ACHN (cell line): Measurements from ENCODE around the gene AP2A2.

Experiments
- DNase-seq: peaks from one replicate; pipeline ENCODE4 v3.0.0-alpha.2; 2015
- in situ Hi-C: cut with HindIII; loops from 2 replicates; pipeline ENCODE4 v1.10.0; 2017; ENCODE audit warnings: low sequenced_read_pairs, low pct_ligation_motif_present, low pct_unique_long_range_greater_than_20kb

The AP2A2 gene

DNA sequence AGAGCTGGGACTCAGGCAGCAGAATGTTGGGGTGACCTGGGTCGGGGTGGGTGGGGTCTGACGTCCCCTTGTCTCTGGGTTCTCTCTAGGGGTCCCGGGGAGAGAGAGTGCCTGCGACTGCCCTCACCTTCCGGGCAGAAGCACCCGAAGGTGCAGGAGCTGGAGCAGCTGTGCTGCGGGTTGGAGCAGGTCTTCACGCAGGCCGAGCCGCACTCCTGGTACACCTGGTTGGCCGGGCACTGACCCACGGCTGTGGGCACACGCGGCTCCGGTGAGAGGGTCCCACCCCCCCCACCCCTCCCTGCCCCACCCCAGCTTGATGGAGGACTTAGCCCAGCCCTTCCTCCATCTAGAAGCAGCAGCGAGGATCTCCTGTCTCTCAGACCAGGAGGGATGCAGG is 104.4 kb downstream of the AP2A2 start:
- DNase-seq, result no peak
- in situ Hi-C loops, result no loop called here

DNA sequence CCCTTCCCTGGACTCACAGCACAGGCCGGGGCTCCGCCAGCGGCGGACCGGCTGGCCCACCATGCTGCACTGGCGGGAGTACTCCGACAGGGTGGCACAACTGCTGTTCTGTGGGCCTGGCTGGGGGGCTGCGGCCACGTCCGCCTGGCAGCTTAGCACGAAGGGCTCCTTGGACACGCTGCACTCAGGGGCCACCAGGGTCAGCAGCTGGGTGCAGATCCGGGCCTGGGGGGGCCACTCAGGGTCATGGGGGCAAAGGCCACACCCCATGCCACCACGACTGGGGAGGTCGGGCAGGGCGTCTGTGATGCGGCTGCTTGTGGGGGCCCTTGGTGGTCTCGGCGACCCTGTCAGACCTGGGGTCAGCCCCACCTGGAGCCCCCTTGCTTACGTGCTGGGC is 104.9 kb downstream of the AP2A2 start:
- no peak for DNase-seq
- in situ Hi-C loops, result no loop called here

DNA sequence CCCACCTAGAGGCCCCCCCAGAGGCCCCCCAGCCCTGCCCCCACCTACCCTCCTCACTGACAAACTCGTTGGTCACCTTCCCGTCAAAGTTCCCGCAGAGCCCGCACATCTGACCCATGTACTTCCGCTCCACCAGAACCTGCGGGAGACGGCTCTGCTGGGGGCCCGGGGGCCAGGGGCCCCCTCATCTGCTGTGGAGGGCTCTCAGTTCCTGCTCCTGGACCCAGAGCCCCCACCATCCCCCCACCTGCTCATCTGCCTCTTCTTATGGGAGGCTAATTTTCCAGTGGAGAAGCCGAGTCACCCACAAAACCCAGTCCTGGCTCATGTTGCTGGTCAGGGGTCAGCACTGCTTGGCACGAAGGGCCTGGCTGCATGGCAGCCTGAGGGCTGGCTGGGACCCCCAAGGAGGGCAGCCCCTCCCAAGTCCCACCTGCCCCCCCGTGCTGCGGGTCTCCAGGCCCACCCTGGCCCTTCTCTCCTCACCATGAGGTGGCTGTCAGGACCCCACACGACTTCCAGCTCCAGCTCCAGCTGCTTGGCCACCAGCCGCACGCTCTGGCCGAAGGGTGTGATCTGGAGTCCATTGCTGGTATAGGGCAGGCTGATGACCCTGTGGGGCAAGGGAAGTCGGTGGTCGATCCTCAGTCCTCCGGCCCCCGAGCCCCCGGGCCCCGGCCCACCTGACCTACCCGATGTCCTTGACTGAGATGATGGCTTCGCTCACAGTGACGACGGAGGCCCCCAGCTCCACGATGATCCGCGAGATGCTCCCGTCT is 105.6 kb downstream of the AP2A2 start:
- DNase-seq, result no peak
- in situ Hi-C loops, result no loop called here

DNA sequence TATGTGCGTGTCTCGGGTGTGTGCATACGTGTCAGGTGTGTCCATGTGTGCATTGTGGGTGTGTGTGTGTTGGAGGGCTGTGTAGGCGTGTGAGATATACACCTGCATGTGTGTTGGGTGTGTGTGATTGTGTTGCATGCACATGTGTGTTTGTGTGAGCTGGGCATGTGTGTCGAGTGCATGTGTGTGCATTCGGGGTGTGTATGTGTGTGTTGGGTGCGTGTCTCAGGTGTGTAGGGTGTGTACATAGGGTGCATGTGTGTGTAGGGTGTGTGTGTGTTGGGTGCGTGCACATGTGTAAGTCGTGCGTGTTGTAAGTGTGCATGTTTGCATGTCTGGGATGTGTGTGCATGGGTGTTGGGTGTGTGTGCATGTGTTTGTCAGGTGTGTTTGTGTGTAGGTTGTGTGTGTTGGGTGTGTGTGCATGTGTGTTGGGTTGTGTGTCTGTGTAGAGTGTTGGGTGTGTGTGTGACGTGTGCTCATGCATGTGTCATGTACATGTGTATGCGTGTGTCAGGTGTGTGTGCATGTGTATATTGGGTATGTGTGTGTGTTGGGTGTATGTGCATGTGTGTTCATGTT is 106.7 kb downstream of the AP2A2 start:
- in situ Hi-C loops, result no loop called here
- no peak for DNase-seq

DNA sequence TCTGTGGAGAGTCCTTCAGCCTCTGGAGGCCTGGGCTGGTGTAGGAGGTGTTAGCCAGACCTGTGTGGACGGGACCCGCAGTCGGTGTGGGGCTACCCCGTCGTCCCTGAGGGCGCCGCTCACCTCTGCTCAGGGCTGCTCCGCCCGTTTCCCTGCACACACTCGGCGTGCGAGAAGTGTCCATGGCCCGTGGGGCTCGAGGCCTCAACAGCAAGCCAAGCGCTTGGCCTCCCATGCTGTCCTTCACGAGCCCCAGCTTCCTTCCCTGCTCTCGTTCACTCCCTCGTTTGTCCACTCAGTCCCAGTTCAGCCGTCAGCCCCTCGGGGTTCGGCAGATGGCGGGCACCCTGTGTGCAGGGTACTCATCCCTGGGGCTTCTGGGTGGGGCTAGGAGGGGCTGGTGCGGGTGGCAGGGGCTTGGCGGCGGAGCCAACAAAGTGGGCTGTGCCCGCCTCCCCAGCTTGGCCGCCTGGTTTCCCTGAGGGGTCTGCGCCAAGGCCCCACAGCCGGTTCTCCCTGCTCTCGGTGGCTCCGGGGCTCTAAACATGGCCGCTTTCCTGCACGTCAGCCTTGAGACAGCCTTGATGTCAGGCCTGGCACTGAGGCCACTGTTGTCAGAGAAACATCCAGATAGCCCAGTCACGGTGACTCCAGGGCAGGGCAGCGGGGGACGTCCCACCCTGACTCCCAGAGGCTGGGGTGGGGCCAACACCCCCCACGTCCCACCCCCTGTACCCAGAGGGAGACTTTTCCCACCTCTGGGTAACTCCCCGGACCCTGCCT is 107.5 kb downstream of the AP2A2 start:
- in situ Hi-C loops, result no loop called here

DNA sequence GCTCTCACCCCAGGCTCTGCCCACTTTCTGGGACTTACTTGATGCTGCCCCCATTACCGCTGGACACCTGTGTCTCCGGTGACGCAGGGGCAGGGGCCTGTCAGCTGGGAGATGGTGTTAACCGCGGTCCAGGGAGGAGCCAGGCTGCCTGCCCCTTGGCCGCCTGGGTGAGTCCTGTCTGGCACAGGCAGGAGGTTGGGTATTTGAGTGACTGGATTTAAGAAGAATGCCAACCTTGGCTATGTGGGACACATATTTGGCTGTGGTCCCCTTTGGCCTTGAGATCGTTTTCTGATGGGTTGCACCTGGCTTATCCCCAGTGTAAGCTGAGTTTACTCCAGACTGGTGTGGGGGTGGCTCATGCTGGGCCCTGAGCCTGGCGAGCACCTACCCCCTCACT is 108.3 kb downstream of the AP2A2 start:
- in situ Hi-C loops, result no loop called here
- no peak for DNase-seq

More for the DNA sequence above, 107.5 kb downstream of the AP2A2 start:
- DNase-seq, result no peak

DNA sequence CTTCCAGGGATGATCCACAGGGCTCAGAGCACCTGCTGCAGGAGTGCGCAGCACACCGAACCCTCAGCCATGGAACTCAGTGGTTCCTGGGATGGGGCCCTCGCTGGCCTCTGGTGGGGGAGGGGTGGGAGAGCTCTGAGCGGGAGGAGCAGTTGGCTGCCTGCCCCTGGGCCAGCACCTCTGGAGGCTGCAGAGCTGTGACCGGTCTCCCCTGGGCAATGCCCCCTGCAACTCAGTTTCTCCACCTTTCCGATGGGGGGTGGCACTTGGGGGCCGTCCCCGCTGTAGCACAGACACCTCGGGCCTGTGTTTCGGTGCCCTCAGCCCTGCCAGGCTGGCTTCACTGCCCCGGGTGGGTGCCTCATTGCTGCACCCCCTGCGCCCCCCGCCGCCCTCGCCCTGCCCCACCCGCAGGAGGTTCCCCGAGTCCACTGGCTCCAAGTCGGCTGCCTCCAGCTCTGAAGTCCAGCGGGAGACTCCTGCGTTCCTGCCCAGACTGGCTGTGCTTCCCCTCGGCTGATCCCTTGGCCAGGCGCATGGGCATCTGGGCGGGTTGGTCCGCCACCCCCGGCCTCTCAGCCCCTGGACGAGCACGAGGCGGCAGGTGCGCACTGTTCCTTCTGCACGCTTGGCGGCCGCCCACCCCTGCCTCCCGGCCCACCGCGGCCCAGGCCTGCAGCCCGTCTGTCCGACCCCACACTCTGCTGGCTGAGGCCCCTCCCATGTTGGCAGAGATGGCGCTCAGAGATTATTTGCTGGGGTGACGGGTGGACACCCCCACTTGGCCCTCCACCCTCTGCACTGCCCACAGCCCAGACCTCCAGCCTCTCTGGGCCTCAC is 109.0 kb downstream of the AP2A2 start:
- no peak for DNase-seq
- in situ Hi-C loops, result no loop called here

DNA sequence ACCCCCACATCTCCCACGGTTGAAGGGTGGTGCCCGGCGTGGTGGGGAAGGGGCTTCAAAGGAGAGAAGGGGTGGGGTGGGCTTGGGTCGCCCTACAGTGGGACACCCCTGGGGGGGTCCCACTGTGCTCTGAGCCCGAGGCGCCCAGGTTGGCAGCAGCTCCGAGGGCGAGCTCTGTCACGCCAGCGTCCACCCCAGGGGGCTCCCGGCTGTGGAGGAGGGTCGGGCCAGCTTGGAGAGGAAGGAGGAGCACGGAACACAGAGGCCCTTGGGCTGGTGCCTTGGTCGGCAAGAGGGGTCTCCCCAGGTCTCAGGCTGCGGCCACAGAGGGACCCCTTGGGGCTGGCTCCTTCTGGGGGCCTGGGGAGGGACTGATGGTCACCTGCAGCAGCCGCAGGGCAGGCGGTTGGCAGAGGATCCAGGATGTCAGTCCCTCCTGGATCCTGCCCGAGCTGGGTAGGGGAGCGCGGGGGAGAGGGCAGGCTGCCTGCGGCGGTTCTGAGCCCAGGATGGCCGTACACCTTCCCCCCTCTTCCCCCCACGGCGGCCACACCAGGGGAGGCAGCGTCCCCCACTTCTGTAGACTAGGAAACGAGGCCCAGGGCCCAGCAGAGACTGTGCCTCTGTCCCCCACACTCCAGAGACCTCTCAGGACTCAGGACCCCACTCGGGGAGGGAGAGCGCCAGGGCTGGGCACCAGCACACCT is 110.1 kb downstream of the AP2A2 start:
- in situ Hi-C loops, result no loop called here
- no peak for DNase-seq

DNA sequence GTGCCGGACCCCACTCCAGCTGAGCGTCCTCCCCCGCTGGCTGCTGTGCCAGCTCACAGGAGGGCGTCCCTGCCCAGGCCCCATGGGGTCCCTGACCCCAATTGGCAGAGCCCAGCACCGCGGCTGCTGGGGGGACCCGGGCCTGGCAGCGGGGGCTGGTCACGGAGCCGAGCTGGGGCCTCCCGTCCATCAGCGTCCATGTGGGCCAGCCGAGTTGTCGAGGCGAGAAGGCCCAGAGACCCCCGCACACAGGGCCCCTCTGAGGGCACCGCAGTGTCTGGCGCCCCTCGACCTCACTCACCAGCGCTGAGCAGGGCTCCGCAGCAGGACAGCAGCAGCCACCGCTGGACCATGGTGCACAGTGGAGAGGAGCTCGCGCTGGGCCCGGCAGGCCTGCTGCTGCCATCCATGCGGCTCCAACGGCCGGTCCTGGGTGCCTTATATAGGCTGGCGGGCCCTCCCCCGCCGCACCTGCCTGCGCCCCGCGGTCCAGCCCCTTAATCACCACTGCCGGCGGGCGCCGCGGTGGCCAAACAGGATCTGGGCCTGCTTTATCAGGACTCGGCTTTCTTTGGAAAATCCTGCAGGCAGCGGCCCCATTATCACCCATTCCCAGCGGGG is 110.7 kb downstream of the AP2A2 start, which contains the start of gene MUC6:
MUC6 (minus strand) TSS at position 416 of the 621 bp plus-strand sequence; CDS start at position 353, 63 bp downstream.
- in situ Hi-C loops, result no loop called here
- no peak for DNase-seq

DNA sequence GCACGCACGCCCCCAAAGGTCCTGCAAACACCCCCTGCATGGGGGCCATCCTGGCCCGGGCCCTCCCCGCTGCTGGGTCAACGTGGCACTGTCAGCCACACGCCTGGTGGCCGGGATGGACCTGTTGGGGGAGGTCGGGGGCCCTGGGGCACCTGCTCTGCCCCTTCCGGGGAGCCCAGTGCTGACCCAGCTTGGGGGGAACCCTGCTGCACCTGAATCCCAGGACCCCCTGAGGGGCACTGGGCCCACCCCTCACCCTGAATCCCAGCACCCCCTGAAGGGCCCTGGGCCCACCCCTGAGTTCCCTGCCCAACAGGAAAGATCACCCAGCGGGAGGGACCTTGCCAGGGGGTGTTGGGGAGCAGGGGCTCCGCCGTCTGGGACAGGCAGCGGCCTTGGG is 111.3 kb downstream of the AP2A2 start:
- in situ Hi-C loops, result no loop called here

DNA sequence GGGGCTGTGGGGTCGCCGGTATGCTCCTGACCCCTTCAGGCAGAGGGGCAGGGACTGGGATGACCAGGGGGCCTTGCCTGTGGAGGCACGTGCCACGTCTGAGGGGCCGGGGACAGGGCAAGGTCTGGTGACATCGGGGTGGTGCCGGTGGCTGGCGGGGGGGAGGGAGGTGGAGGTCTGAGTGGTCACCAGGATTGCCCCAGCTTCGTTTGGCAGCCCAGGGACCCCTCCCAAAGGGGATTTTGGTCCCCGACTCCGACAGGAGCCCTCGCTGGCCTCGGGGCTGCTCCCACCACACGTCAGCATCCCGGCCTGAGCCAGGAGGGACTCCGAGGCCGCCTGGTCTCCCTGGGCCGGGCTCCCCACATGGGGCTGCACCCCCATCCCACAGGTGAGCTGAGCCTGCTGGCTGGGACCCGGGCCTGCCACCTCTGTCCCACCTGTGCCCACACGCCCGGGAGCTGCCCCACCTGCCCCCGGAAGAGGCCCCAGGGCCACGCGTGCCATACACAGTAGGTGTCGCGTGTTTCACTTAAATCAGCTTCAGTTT is 111.9 kb downstream of the AP2A2 start:
- in situ Hi-C loops, result no loop called here

More for the DNA sequence above, 111.3 kb downstream of the AP2A2 start:
- DNase-seq, result no peak

DNA sequence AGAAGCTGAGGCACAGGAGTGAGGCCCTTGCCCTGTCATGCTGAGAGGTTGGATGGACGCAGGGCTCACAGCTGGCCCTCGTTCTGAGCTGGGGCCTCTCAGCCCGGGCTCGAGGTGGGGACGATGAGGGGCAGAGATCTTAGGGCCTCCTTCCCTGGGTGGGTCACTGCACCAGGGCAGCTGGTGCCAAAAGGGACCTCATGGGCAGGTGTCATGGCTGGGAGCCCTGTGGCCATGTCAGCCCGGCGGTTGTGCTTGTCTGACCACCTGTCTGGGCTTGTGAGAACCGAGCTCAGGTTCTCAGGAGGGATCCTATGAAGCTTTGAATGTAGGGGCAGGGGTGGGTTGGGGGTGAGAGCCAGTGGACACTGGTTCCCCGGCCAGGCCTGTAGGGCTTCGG is 112.7 kb downstream of the AP2A2 start:
- in situ Hi-C loops, result no loop called here

More for the DNA sequence above, 111.9 kb downstream of the AP2A2 start:
- DNase-seq, result no peak

DNA sequence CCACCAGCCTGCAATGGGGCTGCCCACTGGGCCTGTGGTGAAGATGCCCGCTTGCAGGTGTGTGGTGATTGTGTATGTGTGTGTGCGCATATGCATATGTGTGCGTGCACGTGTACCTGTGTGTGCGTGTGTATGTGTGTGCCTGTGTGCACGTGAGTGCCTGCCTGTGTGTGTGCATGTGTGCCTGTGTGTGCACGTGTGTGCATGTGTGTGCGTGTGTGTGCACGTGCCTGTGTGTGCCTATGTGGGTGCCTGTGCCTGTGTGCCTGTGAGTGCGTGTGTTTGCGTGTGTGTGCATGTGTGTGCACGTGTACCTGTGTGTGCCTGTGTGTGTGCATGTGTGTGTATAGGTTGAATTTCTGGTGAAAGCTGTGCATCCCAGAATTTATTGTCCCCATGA is 113.3 kb downstream of the AP2A2 start:
- no peak for DNase-seq
- in situ Hi-C loops, result no loop called here

More for the DNA sequence above, 112.7 kb downstream of the AP2A2 start:
- DNase-seq, result no peak

DNA sequence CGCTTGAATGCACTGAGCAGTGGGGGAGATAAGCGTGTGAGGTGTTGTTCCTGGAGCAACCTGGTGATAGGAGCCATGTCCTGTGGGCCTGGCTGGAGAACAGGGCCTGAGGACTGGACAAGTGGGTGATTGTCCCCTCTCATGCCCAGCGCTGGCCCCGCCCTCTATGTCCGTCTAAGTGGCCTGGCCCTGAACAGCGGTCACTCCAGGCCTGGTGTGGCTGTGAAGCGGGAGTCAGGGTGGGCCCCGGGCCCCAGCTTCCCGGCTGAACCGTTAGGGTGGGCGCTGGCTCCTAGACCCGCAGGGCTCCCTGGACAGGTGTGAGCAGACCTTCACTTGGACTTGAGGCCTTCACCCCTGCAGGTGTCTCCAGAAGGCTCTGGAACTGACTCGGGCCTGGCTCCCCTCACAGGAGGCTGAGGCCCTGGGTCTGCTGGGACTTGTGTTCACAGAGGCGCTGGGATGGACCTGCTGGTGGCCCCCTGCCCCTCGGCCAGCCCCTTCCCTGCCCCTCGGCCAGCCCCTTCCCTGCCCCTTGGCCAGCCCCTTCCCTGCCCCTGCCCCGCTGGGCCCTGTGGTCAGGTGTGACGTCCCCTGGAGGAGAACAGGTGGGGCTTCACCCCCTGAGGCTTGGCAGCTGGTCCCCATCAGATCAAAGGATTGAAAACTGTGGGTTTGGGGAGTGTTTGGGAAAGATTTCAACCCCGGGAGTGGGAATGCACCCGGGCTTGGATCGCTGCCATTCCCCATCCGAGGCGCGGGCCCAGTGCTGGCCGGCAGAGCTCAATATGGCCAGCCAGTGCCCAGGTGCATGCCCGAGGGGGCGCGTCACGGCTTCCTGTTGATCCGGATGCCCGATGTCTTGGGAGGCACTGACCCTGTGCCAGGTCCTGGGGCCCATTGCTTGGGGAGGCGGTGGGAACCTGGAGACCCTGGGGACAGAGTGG is 114.1 kb downstream of the AP2A2 start:
- DNase-seq, result no peak
- in situ Hi-C loops, result no loop called here

DNA sequence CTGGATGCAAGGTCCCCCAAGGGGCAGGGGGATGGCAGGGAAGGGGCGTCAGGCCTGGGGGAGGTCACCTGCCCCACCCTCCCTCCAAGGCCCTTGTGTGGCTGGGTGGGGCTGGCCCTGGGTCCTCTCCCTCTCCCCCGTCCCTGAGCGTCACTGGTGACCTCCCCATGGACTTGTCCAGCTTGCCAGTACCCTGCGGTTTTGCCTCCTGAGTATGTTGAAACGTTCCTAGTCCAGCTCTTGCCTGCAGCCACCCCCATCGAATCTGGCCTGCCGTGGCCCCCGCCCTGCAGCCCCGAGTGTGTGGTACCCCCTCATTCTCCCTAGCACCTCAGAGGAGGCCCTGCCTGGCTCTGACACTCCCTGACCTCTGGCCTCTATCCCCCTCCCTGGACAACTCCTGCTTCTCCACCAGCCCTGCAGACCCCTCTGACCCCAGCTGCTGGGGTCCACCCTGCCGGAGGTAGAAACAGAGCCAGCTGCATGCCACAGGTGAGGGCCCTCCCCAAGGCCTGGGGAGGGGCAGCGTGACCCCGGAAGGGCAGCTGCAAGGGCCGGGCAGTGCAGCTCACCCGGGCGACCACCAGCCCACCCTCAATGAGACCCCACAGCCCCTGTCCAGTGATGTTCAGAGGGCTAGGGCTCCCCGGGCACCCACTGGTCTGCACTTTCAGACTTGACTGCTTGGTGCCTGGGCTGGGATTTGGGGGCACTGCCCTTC is 114.9 kb downstream of the AP2A2 start:
- no peak for DNase-seq
- in situ Hi-C loops, result no loop called here

DNA sequence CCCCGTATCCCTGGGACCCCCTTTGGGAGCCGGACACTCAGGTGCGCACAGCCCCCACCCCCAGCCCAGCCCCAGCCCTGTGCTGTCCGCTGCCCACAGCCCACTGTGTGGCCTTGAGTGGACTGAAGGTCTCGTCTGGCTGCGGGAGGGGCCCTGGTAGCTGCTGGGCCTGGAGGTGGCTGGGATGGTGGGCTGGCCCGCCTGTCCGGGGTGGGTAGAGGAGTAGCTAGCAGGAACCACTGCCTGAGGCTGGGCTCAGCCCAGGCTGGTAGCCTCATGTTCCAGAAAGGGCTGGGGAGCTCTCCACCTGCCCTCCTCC is 115.4 kb downstream of the AP2A2 start:
- in situ Hi-C loops, result no loop called here
- no peak for DNase-seq
